SJSA1 (cell line): Measurements from ENCODE around the gene CD53. TPM values are rescaled to one million over a fixed set of nuclear protein-coding genes. Genes with fewer than 3 reads are reported as not detected.
"Not testable (repeated sequence)": the region's sequence is repeated elsewhere in the genome, so short reads cannot be mapped to it uniquely, and the experiment has no call there.

Source experiments
- DNase-seq, 2 experiments: peaks; one replicate each; pipeline ENCODE4 v3.0.0-alpha.2; 2015 to 2020; ENCODE audit warnings: low spot score in 2 of 2, low read depth in 1 of 2
- H3K27ac ChIP-seq: fragments of 250-450 bp; sonication (Bioruptor Pico); 2 replicates; pipeline ENCODE4 v1.5.1; 2020; ENCODE audit warnings: mild to moderate bottlenecking, moderate library complexity
- H3K27me3 ChIP-seq: fragments of 250-450 bp; sonication (Bioruptor Pico); replicated peaks from 2 replicates; pipeline ENCODE4 v1.5.1; 2020; ENCODE audit warnings: mild to moderate bottlenecking, moderate library complexity
- H3K36me3 ChIP-seq: fragments of 250-450 bp; sonication (Bioruptor Pico); 2 replicates; pipeline ENCODE4 v1.5.1; 2020; ENCODE audit warnings: mild to moderate bottlenecking
- H3K4me1 ChIP-seq: fragments of 250-450 bp; sonication (Bioruptor Pico); replicated peaks from 2 replicates; pipeline ENCODE4 v1.6.1; 2021; ENCODE audit warnings: mild to moderate bottlenecking
- H3K4me3 ChIP-seq: fragments of 250-450 bp; sonication (Bioruptor Pico); 2 replicates; pipeline ENCODE4 v1.5.1; 2020; ENCODE audit warnings: mild to moderate bottlenecking
- H3K9me3 ChIP-seq: fragments of 250-450 bp; sonication (Bioruptor Pico); replicated peaks from 2 replicates; pipeline ENCODE4 v1.5.1; 2020; ENCODE audit warnings: mild to moderate bottlenecking
- total RNA-seq: library from RNA; depleted of rRNA; stranded (reverse); fragments of >200 nt; shearing (Covaris generic); gene quantifications from 2 replicates; pipeline ENCODE4 v1.2.3, GENCODE V29; 2014

CD53 gene
- total RNA-seq, 1 experiment from 2014 or later, result not detected

- H3K27ac ChIP-seq, result not testable (repeated sequence)
These were observed 11.0 kb upstream of the CD53 start for GRCh38 chr1:110861942-110862341.

GRCh38 chr1:110864287-110864686, 8.7 kb upstream of the CD53 start:
- Histone ChIP-seq H3K36me3 (no peaks in the 10 kb centered on the region), H3K4me1 (no peaks in the 10 kb centered on the region)
- no peak for DNase-seq

More at GRCh38 chr1:110861942-110862341, 11.0 kb upstream of the CD53 start:
- H3K36me3 ChIP-seq, H3K4me1 ChIP-seq, H3K4me3 ChIP-seq, H3K27me3 ChIP-seq, DNase-seq, H3K9me3 ChIP-seq: not testable (repeated sequence)

GRCh38 chr1:110870721-110871388, 2.1 kb upstream of the CD53 start:
- no peak overlapping the region for H3K4me3 ChIP-seq
- H3K9me3 ChIP-seq, result no peaks in the 10 kb centered on the region
- 0 out of 2 replicates have a peak, but pooled peaks cover 2% of the 10 kb centered on the region for H3K27me3 ChIP-seq
- no peak for DNase-seq
- H3K4me1 ChIP-seq, result no peaks in the 10 kb centered on the region
- no peaks in the 10 kb centered on the region for H3K36me3 ChIP-seq
- H3K27ac ChIP-seq, result no peak overlapping the region

More at GRCh38 chr1:110864287-110864686, 8.7 kb upstream of the CD53 start:
- Histone ChIP-seq H3K27me3 (no peaks in the 10 kb centered on the region), H3K27ac (no peak overlapping the region), H3K4me3 (no peak overlapping the region), H3K9me3 (no peaks in the 10 kb centered on the region)

GRCh38 chr1:110872366-110872744, 593 bp upstream of the CD53 start:
- no peaks in the 10 kb centered on the region for H3K9me3 ChIP-seq
- H3K27ac ChIP-seq, result no peak overlapping the region
- no peak overlapping the region for H3K4me3 ChIP-seq
- H3K4me1 ChIP-seq, result no peaks in the 10 kb centered on the region
- no peaks in the 10 kb centered on the region for H3K36me3 ChIP-seq
- no peak for DNase-seq
- 0 out of 2 replicates have a peak, but pooled peaks cover 5% of the 10 kb centered on the region for H3K27me3 ChIP-seq

GRCh38 chr1:110873856-110874255, 908 bp downstream of the CD53 start:
- H3K27me3 ChIP-seq, result peaks cover 5% of the 10 kb centered on the region; the same call in 1 of the 2 replicates
- no peaks in the 10 kb centered on the region for H3K4me1 ChIP-seq
- no peak overlapping the region for H3K4me3 ChIP-seq
- H3K27ac ChIP-seq, result no peak overlapping the region
- no peaks in the 10 kb centered on the region for H3K36me3 ChIP-seq
- no peak for DNase-seq
- no peaks in the 10 kb centered on the region for H3K9me3 ChIP-seq

GRCh38 chr1:110874324-110875215, 1.6 kb downstream of the CD53 start:
- Histone ChIP-seq H3K4me3 (no peak overlapping the region), H3K9me3 (no peaks in the 10 kb centered on the region), H3K36me3 (no peaks in the 10 kb centered on the region), H3K27me3 (peaks cover 5% of the 10 kb centered on the region; the same call in 1 of the 2 replicates), H3K4me1 (no peaks in the 10 kb centered on the region), H3K27ac (no peak overlapping the region)
- DNase-seq, result no peak

- H3K4me3 ChIP-seq, result no peak overlapping the region
- H3K4me1 ChIP-seq, result no peaks in the 10 kb centered on the region
- H3K27me3 ChIP-seq, result peaks cover 5% of the 10 kb centered on the region; the same call in 1 of the 2 replicates
- H3K36me3 ChIP-seq, result no peaks in the 10 kb centered on the region
- H3K27ac ChIP-seq, result no peak overlapping the region
- H3K9me3 ChIP-seq, result no peaks in the 10 kb centered on the region
- DNase-seq, result no peak
These were observed 2.3 kb downstream of the CD53 start for GRCh38 chr1:110875216-110875731.

GRCh38 chr1:110876748-110877341, 3.9 kb downstream of the CD53 start:
- no peak overlapping the region for H3K27ac ChIP-seq
- no peaks in the 10 kb centered on the region for H3K4me1 ChIP-seq
- no peaks in the 10 kb centered on the region for H3K36me3 ChIP-seq
- H3K27me3 ChIP-seq, result peaks cover 5% of the 10 kb centered on the region; the same call in 1 of the 2 replicates
- H3K4me3 ChIP-seq, result no peak overlapping the region
- DNase-seq, result no peak
- no peaks in the 10 kb centered on the region for H3K9me3 ChIP-seq

- no peak for DNase-seq
- no peaks in the 10 kb centered on the region for H3K9me3 ChIP-seq
- H3K27ac ChIP-seq, result no peak overlapping the region
- peaks cover 5% of the 10 kb centered on the region; the same call in 1 of the 2 replicates for H3K27me3 ChIP-seq
- H3K4me1 ChIP-seq, result no peaks in the 10 kb centered on the region
- no peaks in the 10 kb centered on the region for H3K36me3 ChIP-seq
- no peak overlapping the region for H3K4me3 ChIP-seq
These were observed 4.4 kb downstream of the CD53 start for GRCh38 chr1:110877364-110877763.

- Histone ChIP-seq H3K27ac (no peak overlapping the region), H3K4me3 (no peak overlapping the region), H3K4me1 (no peaks in the 10 kb centered on the region), H3K9me3 (no peaks in the 10 kb centered on the region), H3K27me3 (peaks cover 3% of the 10 kb centered on the region; the same call in 1 of the 2 replicates), H3K36me3 (no peaks in the 10 kb centered on the region)
- DNase-seq, result no peak
These were observed 4.8 kb downstream of the CD53 start for GRCh38 chr1:110877776-110878175.

- H3K27me3 ChIP-seq, result peaks cover 3% of the 10 kb centered on the region; the same call in 1 of the 2 replicates
- H3K36me3 ChIP-seq, result no peaks in the 10 kb centered on the region
- H3K4me3 ChIP-seq, result no peak overlapping the region
- no peaks in the 10 kb centered on the region for H3K4me1 ChIP-seq
- DNase-seq, result no peak
- no peak overlapping the region for H3K27ac ChIP-seq
- no peaks in the 10 kb centered on the region for H3K9me3 ChIP-seq
These were observed 5.6 kb downstream of the CD53 start for GRCh38 chr1:110878591-110878990.

- no peak for DNase-seq
- Histone ChIP-seq H3K27ac (no peak overlapping the region), H3K27me3 (peaks cover 3% of the 10 kb centered on the region; the same call in 1 of the 2 replicates)
These were observed 6.0 kb downstream of the CD53 start for GRCh38 chr1:110878993-110879392.

GRCh38 chr1:110879758-110880606, 7.0 kb downstream of the CD53 start:
- DNase-seq, result no peak
- H3K27me3 ChIP-seq, result peaks cover 3% of the 10 kb centered on the region; the same call in 1 of the 2 replicates
- H3K36me3 ChIP-seq, result no peaks in the 10 kb centered on the region
- no peak overlapping the region for H3K27ac ChIP-seq
- no peak overlapping the region for H3K4me3 ChIP-seq
- no peaks in the 10 kb centered on the region for H3K4me1 ChIP-seq
- H3K9me3 ChIP-seq, result no peaks in the 10 kb centered on the region

More at GRCh38 chr1:110878993-110879392, 6.0 kb downstream of the CD53 start:
- H3K36me3 ChIP-seq, result no peaks in the 10 kb centered on the region
- no peak overlapping the region for H3K4me3 ChIP-seq
- no peaks in the 10 kb centered on the region for H3K4me1 ChIP-seq
- H3K9me3 ChIP-seq, result no peaks in the 10 kb centered on the region
